GM19328 (cell line): Measurements from ENCODE around the gene WDPCP.
"Not testable (repeated sequence)": the region's sequence is repeated elsewhere in the genome, so short reads cannot be mapped to it uniquely, and the experiment has no call there.

Experiments used
- ATAC-seq: cut with Tn5 transposase; IDR thresholded peaks from one replicate; pipeline ENCODE4 v1.9.1; 2021; ENCODE audit warnings: mild to moderate bottlenecking, moderate library complexity; ENCODE audit not compliant: unreplicated experiment

Gene WDPCP

DNA sequence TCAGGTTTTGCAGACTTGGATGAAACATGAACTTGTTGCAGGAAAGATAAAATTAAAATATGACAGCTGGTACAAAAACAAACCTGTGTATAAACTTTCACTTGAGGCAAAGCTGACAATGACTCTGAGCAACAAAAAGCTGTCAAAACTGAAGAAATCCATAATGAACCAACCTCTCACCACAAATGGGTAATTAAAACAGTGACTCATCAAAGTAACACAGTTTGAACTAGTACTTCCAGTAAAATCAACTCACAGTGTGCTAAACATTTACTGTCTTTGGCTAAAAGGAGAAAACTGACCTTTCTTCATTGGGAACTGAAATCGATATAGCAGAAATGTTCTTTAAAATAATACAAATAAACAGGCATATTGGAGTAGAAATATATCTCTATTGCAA, 209.7 kb downstream of the WDPCP start:
- ATAC-seq = no peak

DNA sequence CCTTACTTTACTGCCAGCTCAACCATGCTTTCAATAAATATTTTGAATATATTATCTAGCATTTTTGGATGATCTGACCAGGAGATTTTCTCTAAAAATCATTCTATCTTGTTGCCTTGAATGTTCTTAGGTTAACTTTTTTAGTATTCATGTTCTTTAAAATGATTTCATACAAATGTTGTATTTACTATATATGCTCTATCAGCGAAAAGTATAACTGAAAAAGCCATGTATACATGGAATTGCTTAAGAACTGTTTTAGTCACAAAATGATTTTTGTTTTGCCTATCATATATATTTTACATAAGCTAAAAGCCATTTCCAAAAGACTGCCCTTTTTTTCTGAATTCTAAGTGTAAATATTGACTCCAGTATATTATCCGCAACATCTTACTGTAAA, 213.9 kb downstream of the WDPCP start:
- no peak for ATAC-seq

DNA sequence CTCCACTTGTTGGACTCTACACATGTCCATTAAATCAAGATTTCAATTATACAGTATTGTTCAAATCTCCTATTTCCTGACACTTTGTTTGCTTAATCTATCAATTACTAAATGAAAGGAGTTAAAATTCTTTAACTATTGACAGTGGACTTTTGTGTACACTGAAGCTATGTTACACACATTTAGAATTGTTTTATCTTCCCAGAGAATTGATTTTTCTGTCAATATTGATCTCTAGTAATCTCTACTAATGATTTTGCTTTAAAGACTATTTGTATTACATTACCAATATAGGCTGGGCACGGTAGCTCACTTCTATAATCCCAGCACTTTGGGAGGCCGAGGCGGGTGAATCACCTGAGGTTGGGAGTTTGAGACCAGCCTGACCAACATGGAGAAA, 215.7 kb downstream of the WDPCP start:
- ATAC-seq = no peak

DNA sequence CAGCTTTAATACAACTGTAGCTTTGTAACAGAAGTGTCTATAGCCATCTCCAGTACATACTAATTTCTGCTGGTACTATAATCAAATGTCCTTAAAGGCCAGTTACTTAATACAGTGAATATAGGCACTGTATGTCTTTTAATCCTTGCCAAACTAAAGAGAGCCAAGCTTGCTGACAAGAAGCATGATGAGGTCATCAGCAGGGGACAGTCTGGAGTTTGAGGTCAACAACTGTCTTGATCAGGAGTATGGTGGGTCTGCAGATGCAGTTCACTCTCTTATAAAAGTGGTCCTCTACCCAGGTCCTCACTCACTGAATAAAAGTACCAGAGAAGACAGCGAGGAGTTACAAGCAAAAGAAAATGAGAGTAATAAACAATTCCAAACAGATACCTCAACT, 219.1 kb downstream of the WDPCP start:
- ATAC-seq = no peak

DNA sequence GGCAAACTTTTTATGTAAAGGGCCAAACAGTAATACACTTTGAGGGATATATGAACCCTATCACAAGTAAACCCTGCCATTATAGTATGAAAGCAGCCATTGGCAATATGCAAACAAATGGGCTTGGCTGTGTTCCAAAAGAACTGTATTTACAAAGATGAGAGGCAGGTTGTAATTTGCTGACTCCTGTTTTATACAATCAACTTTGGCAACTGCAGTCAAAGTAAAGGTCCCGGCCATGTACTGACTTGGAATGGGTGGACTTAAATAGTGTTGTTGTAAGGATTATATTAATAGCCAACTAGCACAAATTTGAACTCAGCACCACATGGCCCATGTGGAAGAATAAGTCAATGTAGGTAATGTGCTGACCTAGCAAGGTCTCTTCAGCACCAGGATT, 223.4 kb downstream of the WDPCP start:
- no peak for ATAC-seq

DNA sequence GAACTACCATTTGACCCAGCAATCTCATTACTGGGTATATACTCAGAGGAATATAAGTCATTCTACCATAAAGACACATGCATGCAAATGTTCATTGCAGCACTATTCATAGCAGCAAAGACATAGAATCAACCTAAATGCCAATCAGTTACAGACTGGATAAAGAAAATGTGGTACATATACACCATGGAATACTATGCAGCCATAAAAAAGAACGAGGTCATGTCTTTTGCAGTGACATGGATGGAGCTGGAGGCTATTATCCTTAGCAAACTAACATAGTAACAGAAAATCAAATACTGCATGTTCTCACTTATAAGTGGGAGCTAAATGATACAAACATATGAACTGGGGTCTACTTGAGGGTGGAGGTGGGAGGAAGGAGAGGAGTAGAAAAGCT, 230.6 kb downstream of the WDPCP start:
- ATAC-seq = not testable (repeated sequence)

DNA sequence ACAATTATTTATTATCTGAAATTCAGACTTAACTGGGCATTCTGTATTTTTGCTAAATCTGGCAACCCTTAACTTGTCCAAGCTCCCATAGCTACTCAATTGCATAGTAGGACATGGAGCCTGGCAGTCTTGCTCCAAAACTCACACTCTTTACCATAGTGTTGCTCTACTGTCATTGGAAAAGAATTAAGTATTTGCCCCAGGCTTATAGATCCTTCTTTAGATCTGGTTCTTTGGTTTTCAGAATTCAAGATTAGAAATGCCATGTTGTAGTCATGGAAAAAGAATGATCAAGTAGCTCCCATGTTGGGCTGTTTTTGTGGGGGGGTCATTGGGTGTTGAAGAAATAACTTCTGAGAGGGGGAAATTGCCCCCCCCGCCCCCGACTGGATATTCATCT, 240.9 kb downstream of the WDPCP start:
- no peak for ATAC-seq

DNA sequence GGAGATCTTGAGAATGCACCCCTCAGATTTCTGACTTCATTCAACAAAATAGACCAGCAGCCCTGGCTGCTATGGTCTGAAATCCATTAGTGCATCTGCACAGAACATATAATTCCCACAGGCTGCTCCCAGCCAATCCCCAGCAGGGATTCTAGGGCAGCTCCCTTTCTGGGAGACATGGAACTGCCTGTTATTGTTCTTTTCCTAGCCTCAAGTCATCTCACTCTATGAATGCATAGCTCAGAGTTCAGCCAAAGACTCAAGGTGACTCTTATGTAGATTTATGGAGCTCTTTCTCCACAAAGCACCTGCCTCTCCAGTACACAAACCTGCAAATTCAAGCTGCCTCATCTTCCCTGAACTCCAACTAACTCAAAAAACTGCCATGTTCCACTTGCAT, 241.9 kb downstream of the WDPCP start:
- ATAC-seq = no peak

DNA sequence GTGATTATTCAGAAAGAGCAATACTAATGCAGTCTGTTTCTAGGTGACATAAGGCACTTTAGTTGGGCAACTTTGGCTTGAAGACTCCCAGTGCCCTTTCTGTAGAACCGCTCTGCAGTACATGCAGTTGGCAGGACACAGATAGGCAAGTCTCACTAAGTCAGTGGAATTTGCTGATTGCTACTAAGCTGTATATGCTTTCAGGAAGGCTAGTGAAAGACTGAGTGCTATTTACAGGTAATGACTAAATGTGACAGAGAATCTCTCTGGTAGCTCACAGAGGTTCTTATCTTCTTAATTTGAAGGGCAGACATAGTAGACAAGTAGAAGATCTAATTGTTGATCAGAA, 243.0 kb downstream of the WDPCP start:
- no peak for ATAC-seq

DNA sequence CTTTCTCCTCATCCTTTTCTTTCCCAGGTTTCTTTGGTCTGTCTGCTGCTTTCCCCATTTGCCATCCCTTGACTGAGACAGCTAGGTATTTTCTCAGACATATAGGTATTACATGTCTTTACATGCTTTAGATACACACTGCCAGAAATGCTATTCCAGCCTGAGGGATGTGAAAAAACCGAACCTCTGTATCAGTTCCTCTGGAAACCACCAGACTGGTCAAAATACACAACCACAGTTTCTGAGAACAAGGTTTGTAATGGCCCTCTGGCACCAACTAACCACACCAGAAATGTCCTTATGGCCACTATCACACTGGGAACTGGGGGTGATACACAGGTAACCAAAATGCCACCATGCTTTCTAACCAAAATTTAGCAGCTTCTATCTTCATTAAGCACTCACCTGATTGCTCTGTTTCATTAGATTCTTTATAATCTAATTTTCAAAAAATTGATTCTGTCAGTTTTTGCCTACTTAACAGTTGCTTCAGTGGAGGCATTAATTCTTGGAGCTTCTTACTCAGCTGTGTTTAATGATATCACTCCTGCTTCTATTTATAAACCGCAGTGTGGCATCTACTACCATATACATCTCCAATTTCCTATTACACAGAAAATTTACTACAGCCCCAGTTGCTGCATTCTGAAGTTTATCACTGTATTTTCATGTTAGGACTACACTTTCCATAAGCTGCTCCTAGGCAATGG, 243.5 kb downstream of the WDPCP start:
- ATAC-seq = no peak

DNA sequence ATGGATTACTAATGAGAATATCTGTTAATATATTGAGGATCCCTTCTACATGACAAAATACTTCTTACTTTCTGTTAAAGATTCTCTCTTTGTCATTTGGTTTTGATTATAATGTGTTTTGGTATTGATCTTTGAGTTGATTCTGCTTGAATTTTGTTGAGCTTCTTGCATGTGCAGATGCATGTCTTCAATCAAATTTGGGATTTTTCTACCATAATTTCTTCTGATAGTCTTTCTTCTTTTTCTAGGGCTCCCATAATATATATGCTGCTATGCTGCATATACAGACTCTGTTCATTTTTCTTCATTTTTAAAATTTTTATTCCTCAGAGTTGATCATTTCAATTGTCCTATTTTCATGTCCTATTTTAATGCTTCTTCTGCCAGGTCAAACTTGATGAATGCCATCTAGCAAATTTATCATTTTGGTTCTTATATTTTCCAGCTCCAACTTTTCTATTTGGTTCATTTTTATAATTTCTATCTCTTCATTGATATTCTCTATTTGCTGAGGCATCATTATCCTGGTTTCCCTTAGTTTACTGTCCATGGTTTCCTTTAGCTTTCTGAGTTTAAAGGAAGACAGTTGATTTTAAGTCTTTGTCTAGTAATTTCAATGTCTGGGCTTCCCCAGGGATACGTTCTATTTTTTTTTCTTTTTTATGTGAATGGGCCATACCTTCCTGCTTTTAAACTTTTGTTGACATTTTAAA, 244.7 kb downstream of the WDPCP start:
- no peak for ATAC-seq

DNA sequence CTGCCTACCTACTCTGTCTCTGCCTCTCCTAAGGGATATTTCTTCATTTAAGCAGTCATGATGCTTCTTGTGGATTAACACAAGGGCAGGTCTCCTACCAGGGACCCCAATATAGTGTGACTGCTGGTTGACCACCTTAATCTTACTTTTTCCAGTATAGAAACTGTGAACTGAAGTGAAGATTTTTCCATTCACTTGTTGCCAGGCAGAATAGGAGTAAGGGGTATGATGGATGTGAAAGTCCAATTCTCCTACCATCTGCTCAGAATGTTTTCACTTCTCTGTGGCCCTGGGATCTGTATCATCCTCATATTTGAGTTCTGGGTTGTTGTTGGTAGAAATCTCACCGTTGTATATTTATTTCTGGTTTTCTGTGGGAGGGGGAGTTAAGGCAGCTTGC, 247.8 kb downstream of the WDPCP start:
- ATAC-seq = no peak

DNA sequence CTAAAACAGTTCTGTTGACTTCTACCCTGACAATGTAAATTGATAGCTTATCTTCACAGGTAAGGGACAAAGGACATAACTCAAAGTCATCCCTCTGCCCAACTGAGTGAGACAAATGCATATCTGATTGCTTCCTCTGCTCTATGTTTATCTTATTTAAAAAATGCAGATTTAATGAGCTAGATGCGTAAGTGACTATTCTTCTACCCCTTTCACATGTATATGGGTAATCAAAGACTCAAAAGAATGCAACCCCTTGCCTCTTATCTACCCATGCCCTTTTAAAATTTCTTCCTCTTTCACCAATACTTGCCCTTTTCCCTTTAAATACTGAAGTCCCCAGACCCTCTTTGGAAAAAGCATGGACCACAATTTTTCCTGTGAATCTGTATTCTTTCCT, 253.4 kb downstream of the WDPCP start:
- no peak for ATAC-seq

DNA sequence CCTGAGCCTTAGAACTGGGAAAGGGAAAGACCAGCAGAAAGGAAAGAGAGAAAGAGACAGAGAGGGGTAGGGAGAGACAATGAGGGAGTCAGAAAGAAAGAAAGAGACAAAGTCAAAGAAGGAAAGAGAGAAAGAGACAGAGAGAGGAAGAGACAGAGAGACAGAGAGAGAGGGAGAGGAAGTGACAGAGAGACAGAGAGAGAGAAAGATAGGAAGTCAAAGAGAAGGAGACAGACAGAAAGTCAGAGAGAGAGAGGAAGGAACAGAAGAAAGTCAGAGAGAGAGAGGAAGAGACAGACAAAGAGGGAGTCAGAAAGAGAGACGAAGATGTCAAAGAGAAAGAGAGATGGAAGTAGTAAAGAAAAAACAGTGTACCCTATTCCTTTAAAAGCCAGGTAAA, 261.8 kb downstream of the WDPCP start:
- no peak for ATAC-seq

DNA sequence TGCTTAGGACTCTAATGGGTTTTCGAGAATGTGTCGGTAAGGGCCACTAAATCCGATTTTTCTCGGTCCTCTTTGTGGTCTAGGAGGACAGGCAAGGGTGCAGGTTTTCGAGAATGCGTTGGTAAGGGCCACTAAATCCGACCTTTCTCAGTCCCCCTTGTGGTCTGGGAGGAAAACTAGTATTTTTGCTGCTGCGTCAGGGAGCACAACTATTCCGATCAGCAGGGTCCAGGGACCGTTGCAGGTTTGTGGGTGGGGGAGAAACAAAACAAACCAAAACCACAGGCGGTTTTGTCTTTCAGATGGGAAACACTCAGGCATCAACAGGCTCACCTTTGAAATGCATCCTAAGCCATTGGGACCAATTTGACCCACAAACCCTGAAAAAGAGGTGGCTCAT, 264.6 kb downstream of the WDPCP start:
- ATAC-seq = not testable (repeated sequence)

DNA sequence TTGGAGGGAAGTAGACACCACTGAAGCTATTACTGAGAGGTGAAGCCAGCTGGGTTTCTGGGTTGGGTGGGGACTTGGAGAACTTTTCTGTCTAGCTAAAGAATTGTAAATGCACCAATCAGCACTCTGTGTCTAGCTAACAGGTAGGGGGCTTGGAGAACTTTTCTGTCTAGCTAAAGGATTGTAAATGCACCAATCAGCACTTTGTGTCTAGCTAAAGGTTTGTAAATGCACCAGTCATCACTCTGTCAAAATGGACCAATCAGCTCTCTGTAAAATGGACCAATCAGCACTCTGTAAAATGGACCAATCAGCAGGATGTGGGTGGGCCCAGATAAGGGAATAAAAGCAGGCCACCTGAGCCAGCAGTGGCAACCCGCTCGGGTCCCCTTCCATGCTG, 266.3 kb downstream of the WDPCP start:
- not testable (repeated sequence) for ATAC-seq

DNA sequence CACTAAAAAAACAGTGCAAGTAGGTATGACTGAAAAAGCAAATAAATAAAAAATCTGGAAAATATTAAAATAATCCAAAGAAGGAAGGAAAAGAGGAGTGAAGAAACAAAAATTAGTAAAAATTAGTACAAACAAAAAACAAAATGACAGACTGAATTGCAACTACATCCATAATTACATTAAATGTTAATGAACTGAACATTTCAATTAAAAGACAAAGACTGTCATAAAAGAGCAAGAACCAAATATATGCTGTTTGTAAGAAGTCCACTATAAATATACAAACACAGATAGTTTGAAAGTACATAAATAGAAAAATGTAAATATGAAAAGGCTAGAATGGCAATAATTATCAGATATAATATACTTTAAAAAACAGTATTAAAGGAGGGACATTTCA, 267.6 kb downstream of the WDPCP start:
- no peak for ATAC-seq

DNA sequence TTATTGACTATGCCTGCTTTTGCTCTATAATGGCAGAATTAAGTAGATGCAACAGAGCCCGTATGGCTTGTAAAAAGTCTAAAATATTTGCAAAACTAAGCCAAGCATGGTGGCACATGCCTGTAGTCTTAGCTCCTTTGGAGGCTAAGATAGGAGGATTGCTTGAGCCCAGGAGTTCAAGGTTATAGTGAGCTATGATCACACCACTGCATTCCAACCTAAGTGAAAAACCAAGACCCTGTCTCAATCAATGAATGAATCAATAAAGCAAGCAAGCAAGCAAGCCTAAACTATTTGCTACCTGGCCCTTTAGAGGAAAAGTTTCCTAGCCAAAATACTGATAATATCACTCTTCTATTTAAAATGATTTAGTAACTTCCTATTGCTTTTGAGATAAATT, 277.7 kb downstream of the WDPCP start:
- no peak for ATAC-seq

DNA sequence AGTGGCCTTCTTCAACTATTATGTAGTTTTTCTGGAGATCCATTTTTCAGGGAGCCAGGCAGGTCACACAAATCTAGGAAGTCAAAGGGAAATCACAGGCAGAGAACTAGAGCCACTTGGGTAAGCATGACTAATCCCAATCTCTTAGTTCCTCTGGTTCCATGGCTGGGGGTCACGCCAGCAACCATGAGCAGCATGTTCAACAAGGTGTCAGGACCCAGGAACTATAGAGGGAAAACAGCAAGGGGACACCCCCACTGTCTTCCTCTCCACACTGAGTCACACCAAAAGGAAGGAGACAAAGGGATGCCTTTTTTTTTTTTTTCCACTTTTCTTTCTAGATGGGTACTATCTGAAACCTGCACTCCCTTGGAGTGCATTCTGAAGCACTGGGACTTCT, 286.8 kb downstream of the WDPCP start:
- no peak for ATAC-seq

DNA sequence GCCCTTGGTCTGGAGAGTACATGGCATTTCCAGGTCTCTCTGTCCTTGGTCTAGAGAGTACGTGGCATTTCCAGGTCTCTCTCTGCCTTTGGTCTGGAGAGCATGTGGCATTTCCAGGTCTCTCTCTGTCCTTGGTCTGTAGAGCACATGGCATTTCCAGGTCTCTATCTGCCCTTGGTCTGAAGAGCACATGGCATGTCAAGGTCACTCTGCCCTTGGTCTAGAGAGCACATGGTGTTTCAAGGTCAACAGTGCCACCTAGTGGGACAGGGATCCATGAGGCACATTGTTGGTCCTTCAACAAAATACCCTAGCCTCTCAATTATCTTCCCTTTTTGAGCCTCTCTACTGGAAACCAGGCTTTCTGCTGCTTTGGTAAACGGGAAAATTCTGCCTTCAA, 287.4 kb downstream of the WDPCP start:
- ATAC-seq = no peak

DNA sequence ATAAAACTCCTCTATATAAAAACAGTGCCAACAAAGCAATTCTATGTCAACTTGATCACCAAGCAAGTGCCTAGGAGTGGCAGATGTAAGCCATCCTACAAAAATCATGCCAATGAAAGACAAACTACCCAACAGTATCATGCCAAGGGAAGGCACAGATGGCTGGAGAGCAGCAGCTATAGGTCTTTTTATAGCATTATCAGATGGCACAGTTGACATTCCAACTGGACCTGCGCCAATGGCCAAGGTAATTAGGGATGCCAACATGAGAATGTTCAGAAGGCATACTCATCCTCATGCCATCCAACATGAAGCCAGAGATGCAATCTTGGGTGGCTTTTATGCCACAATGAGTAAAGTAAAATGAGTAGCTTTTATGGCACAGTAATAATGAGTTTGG, 300.3 kb downstream of the WDPCP start:
- ATAC-seq = no peak

DNA sequence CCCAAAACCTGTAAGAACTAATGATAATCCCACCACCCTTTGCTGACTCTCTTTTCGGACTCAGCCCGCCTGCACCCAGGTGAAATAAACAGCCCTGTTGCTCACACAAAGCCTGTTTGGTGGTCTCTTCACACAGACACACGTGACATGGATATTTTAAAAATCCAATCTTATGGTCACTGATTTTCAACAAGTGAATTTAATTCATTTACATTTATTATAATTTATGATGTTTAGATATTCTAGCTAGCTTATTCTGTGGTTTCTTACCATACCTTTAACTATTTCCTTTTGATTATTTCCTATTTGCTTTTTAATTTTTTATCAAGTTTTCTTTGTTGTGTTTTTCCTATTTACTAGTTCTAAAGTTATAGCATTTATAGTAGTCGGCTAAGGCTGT, 301.8 kb downstream of the WDPCP start:
- ATAC-seq = not testable (repeated sequence)

DNA sequence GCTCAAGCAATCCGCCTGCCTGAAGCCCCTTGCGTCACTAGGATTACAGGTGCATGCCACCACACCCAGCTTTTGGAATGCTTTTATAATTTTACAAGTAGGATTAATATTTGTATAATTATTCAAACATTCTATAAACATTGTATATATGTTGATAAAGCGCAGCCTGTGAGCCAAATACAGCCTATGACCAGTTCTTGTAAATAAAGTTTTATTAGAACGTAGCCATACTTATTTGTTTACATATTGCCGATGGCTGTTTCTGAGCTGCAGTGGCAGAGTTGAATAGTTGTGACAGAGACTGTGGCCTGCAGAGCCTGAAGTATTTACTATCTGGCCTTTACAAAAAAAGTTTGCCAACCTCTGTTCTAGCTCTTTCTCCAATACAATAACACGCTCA, 305.0 kb downstream of the WDPCP start:
- no peak for ATAC-seq
